GM13976 (cell line): ENCODE results near the gene ICA1.
"Not testable (repeated sequence)": the region's sequence is repeated elsewhere in the genome, so short reads cannot be mapped to it uniquely, and the experiment has no call there.

Experiments
- DNase-seq: peaks from one replicate; pipeline ENCODE4 v3.0.0; 2012; ENCODE audit warnings: low spot score
- in situ Hi-C: fragments of 300-500 bp; cut with MboI; formaldehyde crosslinking; loops from one replicate; pipeline ENCODE4 v1.12.0; 2022; ENCODE audit warnings: low sequenced_read_pairs, mixed read lengths, inconsistent platforms; ENCODE audit not compliant: unreplicated experiment
- TF ChIP-seq, protein P1 (sequence below): IDR thresholded peaks from 2 replicates; pipeline ENCODE4 v1.5.1; 2012; ENCODE audit warnings: borderline replicate concordance, mild to moderate bottlenecking; ENCODE audit not compliant: insufficient read depth; ENCODE audit errors: extremely low read depth, missing control alignments, control extremely low read depth

The ICA1 gene

DNA sequence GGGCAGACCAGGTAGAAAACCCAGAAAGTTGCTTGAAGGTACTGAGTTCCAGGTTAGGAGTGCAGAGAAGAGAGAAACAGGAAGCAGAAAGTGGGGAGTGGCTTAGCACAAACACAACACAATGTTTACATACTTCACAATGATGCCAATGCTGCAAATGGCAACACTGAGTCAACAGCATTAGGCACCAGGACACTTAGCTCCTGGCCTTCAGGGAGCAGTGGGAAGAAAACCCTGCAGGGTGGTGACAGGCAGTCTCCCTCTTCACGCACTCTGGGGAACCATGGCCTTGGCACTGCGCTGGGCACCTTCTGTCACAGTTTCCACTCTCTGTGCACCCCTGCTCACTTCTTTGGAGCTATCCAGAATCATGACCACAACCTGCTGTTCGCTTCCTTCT lies 7.3 kb downstream of the ICA1 start:
- in situ Hi-C loops, result no loop called here
- TF ChIP-seq, protein P1, sequence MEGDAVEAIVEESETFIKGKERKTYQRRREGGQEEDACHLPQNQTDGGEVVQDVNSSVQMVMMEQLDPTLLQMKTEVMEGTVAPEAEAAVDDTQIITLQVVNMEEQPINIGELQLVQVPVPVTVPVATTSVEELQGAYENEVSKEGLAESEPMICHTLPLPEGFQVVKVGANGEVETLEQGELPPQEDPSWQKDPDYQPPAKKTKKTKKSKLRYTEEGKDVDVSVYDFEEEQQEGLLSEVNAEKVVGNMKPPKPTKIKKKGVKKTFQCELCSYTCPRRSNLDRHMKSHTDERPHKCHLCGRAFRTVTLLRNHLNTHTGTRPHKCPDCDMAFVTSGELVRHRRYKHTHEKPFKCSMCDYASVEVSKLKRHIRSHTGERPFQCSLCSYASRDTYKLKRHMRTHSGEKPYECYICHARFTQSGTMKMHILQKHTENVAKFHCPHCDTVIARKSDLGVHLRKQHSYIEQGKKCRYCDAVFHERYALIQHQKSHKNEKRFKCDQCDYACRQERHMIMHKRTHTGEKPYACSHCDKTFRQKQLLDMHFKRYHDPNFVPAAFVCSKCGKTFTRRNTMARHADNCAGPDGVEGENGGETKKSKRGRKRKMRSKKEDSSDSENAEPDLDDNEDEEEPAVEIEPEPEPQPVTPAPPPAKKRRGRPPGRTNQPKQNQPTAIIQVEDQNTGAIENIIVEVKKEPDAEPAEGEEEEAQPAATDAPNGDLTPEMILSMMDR, result no peak
- DNase-seq, result no peak

GRCh38 chr7:8254215-8254614 lies 7.8 kb downstream of the ICA1 start:
- DNase-seq, result no peak
- in situ Hi-C loops, result no loop called here
- TF ChIP-seq, protein P1, result no peak

DNA sequence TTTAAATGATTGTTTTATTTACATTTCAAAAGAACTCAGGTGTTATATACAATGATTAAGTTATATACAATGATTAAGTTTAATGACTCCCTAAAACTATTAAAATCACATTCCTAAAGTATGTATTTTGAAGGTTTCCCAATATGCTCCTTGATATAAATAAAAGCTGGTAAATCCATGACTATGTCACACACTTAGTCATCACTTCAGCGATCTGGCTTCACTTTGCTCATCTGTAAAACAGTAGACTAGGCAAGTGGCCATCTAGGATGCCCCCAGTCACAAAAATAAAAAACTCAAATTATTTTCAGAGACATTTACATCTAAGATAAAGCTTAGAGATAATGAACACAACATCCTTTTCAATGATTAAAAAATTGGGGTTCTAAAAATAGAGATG lies 10.8 kb downstream of the ICA1 start:
- no peak for DNase-seq
- in situ Hi-C loops, result no loop called here
- TF ChIP-seq, protein P1, result no peak

DNA sequence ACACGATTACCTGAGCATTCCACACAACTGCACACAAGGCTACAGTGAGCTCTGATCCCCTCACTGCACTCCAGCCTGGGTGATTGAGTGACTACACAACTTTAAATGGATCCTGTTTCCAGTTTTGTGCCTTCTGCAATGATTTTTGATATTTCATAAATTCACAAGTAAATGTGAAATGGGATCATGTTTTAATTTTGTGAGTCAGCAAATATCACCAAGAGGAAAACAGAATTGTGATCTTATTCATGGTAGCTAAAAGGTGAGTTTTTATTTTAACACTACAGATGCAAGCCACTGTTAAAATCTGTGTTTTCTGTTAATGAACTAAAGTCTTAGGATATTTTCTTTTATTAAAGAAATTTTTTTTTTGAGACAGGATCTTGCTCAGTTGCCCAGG lies 11.4 kb downstream of the ICA1 start:
- in situ Hi-C loops, result no loop called here
- TF ChIP-seq, protein P1, result no peak
- DNase-seq, result no peak

- no peak for DNase-seq
- TF ChIP-seq, protein P1, result no peak
- in situ Hi-C loops, result no loop called here
These were observed 12.8 kb downstream of the ICA1 start for GRCh38 chr7:8249121-8249520.

DNA sequence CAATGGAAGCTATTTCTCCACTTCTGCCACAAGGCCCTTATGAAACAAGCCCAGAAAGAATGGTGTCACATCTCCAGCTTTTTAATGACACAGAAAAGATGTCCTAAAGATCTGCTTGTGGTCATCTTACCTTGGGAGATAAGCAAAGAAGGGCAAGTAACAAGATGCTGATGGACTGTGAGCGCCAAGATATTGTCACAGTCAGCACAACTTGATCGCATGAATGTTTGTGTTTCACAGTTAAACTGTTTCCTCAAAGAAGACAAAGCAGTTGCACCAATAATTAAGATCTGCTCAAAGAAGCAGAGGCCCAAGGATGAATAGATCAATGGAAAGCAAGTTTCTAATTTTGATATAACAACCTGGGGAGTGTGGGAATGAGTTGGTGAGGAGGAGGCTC lies 15.9 kb downstream of the ICA1 start:
- TF ChIP-seq, protein P1, result no peak
- DNase-seq, result no peak
- in situ Hi-C loops, result no loop called here

DNA sequence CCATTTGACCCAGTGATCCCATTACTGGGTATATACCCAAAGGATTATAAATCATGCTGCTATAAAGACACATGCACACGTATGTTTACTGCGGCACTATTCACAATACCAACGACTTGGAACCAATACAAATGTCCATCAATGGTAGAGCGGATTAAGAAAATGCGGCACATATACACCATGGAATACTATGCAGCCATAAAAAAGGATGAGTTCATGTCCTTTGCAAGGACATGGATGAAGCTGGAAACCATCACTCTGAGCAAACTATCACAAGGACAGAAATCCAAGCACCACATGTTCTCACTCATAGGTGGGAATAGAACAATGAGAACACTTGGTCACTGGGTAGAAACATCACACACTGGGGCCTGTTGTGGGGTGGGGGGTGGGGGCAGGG lies 16.9 kb downstream of the ICA1 start:
- DNase-seq, in situ Hi-C loops: not testable (repeated sequence)

- DNase-seq, in situ Hi-C loops: not testable (repeated sequence)
These were observed 18.9 kb downstream of the ICA1 start for GRCh38 chr7:8243059-8243458.

- in situ Hi-C loops, DNase-seq: not testable (repeated sequence)
These were observed 22.1 kb downstream of the ICA1 start for GRCh38 chr7:8239702-8240362.
